Testis (tissue), 3 donors: ENCODE measurements around the gene MAP1B. TPM values are rescaled to one million over a fixed set of nuclear protein-coding genes. Genes with fewer than 3 reads are reported as not detected.

Source experiments
- DNase-seq: peaks from one replicate; pipeline ENCODE4 v3.0.0-alpha.2; 2019
- H3K27ac ChIP-seq, 2 donors: fragments of 200-600 bp; sonication (generic); one replicate each; pipeline ENCODE4 v1.5.1; 2019
- H3K27me3 ChIP-seq: fragments of 200-600 bp; sonication (generic); one replicate; pipeline ENCODE4 v1.5.1; 2019
- H3K36me3 ChIP-seq: fragments of 200-600 bp; sonication (generic); one replicate; pipeline ENCODE4 v1.5.1; 2017; ENCODE audit warnings: low read depth; ENCODE audit errors: missing control alignments
- H3K4me1 ChIP-seq: fragments of 200-600 bp; sonication (generic); one replicate; pipeline ENCODE4 v1.5.1; 2019
- H3K4me3 ChIP-seq, 2 donors: fragments of 200-600 bp; sonication (generic); one replicate each; pipeline ENCODE4 v1.5.1; 2017 to 2019
- H3K9me3 ChIP-seq: fragments of 200-600 bp; sonication (generic); one replicate; pipeline ENCODE4 v1.5.1; 2017
- CTCF ChIP-seq, 3 experiments: fragments of 450-650 bp in 2 of 3; fragments of 200-600 bp in 1 of 3; sonication (generic) in 1 of 3; IDR thresholded peaks; one replicate each; pipeline ENCODE4 v1.5.1; 2016 to 2019; ENCODE audit warnings: antibody characterized with exemption in 3 of 3, mild to moderate bottlenecking in 2 of 3, moderate library complexity in 1 of 3
- POLR2A ChIP-seq: fragments of 450-650 bp; IDR thresholded peaks from one replicate; pipeline ENCODE4 v1.6.1; 2017; ENCODE audit warnings: antibody characterized with exemption, mild to moderate bottlenecking, moderate library complexity
- WGBS, 2 donors: methylation state at CpG; one replicate each; pipeline ENCODE4 v1.1.5; 2018; 5-methylcytosine and 5-hydroxymethylcytosine counted together
- intact Hi-C: fragments of 100-400 bp; cut with DNase I; formaldehyde crosslinking; loops from one replicate; pipeline ENCODE4 v1.15.1; 2023; ENCODE audit warnings: low total_unique reads
- polyA plus RNA-seq: library from polyadenylated mRNA; stranded (reverse); fragments of 350-450 nt; fragmentation: Illumina TruSeq; extraction: RNeasy Lipid Tissue Mini Kit (QIAGEN cat#74804); gene quantifications from one replicate; pipeline ENCODE4 v1.2.3, GENCODE V29; 2014; ENCODE audit warnings: low read depth, low replicate concordance; ENCODE audit not compliant: insufficient read depth
- total RNA-seq, 2 donors: library from RNA; depleted of rRNA; stranded (reverse); fragments of >200 nt; gene quantifications; one replicate each; pipeline ENCODE4 v1.2.3, GENCODE V29; 2016

The MAP1B gene
- total and polyA plus RNA-seq, 3 donors from 2014 or later: 20.1 to 584 (median 431) TPM

- H3K27ac ChIP-seq: peak overlapping the region; percentile 73 to 79
- H3K27me3 ChIP-seq: no peaks in the 10 kb centered on the region
- no peaks in the 10 kb centered on the region for H3K36me3 ChIP-seq
- H3K4me1 ChIP-seq: peaks cover 56% of the 10 kb centered on the region
- intact Hi-C loops: no loop called here
- DNase-seq: no peak
- WGBS, 2 donors: 83 to 84% methylated on average over 3 of the region's 3 CpGs
- TF ChIP-seq CTCF (IDR thresholded peaks at IDR 0.05) (no peak), POLR2A (no peak)
- no peak overlapping the region for H3K4me3 ChIP-seq
- no peaks in the 10 kb centered on the region for H3K9me3 ChIP-seq
These were observed 38.8 kb downstream of the MAP1B start for GRCh38 chr5:72146056-72146455.

- intact Hi-C loops: no loop called here
- Histone ChIP-seq H3K9me3 (no peaks in the 10 kb centered on the region), H3K4me1 (peaks cover 48% of the 10 kb centered on the region), H3K4me3 (no peak overlapping the region), H3K36me3 (no peaks in the 10 kb centered on the region), H3K27ac (peak overlapping the region in 1 of 2 donors; percentile 22), H3K27me3 (no peaks in the 10 kb centered on the region)
- TF ChIP-seq POLR2A (no peak), CTCF (IDR thresholded peaks at IDR 0.05) (no peak)
- WGBS, 2 donors: 91 to 94% methylated on average over 4 of the region's 4 CpGs
- DNase-seq: no peak
These were observed 40.3 kb downstream of the MAP1B start for GRCh38 chr5:72147569-72147968.

- H3K27ac ChIP-seq: no peak overlapping the region
These were observed 42.5 kb downstream of the MAP1B start for GRCh38 chr5:72149742-72150141.

GRCh38 chr5:72151169-72151568 lies 43.9 kb downstream of the MAP1B start:
- H3K27ac ChIP-seq: peak overlapping the region; percentile 4 to 9
- no peaks in the 10 kb centered on the region for H3K36me3 ChIP-seq
- no peak overlapping the region for H3K4me3 ChIP-seq
- H3K9me3 ChIP-seq: no peaks in the 10 kb centered on the region
- no peak for TF ChIP-seq CTCF (IDR thresholded peaks at IDR 0.05)
- TF ChIP-seq POLR2A: no peak
- peaks cover 17% of the 10 kb centered on the region for H3K4me1 ChIP-seq
- DNase-seq: no peak
- no peaks in the 10 kb centered on the region for H3K27me3 ChIP-seq
- intact Hi-C loops: no loop called here

More at GRCh38 chr5:72149742-72150141, 42.5 kb downstream of the MAP1B start:
- no peaks in the 10 kb centered on the region for H3K27me3 ChIP-seq
- no peak for TF ChIP-seq POLR2A
- TF ChIP-seq CTCF (IDR thresholded peaks at IDR 0.05): no peak
- no peaks in the 10 kb centered on the region for H3K9me3 ChIP-seq
- peaks cover 31% of the 10 kb centered on the region for H3K4me1 ChIP-seq
- no peaks in the 10 kb centered on the region for H3K36me3 ChIP-seq
- WGBS, 2 donors: 86 to 94% methylated on average over 2 of the region's 2 CpGs
- intact Hi-C loops: no loop called here
- H3K4me3 ChIP-seq: no peak overlapping the region
- DNase-seq: no peak

GRCh38 chr5:72151646-72152045 lies 44.4 kb downstream of the MAP1B start:
- WGBS, 2 donors: 24 to 40% methylated on average over 1 of the region's 1 CpG
- Histone ChIP-seq H3K36me3 (no peaks in the 10 kb centered on the region), H3K27ac (peak overlapping the region; percentile 4), H3K27me3 (no peaks in the 10 kb centered on the region), H3K4me3 (no peak overlapping the region), H3K9me3 (no peaks in the 10 kb centered on the region), H3K4me1 (peaks cover 16% of the 10 kb centered on the region)
- DNase-seq: no peak
- no peak for TF ChIP-seq POLR2A
- TF ChIP-seq CTCF (IDR thresholded peaks at IDR 0.05): no peak
- intact Hi-C loops: no loop called here
